Measurements from ENCODE around the gene METTL25B.

GRCh38 chr1:156693848-156694689 is 34.2 kb upstream of the METTL25B start:
- TF ChIP-seq CTCF (IDR thresholded peaks at IDR 0.05; ENCODE audit: low read depth, low read length, poor library complexity, severe bottlenecking) (no peak), EZH2phosphoT487 (IDR thresholded peaks at IDR 0.05; ENCODE audit: borderline replicate concordance, low read length) (no peak)
